ENCODE results near the gene SKA3. TPM values are rescaled to one million over a fixed set of nuclear protein-coding genes. Genes with fewer than 3 reads are reported as not detected.
"Not testable (repeated sequence)": the region's sequence is repeated elsewhere in the genome, so short reads cannot be mapped to it uniquely, and the experiment has no call there.

SKA3 gene
- total RNA-seq, 1 donor from 2014 or later: 3.1 TPM

DNA sequence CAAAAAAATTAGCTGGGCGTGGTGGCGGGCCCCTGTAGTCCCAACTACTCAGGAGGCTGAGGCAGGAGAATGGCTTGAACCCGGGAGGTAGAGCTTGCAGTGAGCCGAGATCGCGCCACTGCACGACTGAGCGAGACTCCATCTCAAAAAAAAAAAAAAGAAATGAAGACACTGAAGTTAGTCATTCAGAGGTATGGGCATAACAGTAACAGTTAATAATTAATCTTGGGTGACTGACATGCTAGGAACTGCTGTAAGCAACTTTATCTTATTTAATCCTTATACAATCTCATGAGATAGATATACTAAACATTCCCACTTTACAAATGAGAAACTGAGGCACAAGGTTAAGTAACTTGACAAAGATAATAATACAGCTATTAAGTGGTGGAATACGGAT is 4.9 kb downstream of the SKA3 start:
- no peak for DNase-seq (ENCODE audit: low read depth)

DNA sequence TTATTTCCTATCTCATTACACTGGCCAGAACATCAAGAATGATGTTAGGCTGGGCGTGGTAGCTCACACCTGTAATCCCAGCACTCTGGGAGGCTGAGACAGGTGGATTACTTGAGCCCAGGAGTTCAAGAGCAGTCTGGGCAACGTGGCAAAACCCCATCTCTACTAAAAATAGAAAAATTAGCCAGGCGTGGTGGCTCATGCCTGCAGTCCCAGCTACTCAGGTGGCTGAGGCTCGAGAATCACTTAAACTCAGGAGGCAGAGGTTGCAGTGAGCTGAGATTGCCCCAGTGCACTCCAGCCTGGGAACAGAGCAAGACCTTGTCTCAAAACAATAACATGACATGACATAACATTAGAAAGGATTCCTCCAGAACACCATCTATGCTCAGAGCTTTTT is 10.7 kb downstream of the SKA3 start:
- not testable (repeated sequence) for DNase-seq (ENCODE audit: low read depth)

DNA sequence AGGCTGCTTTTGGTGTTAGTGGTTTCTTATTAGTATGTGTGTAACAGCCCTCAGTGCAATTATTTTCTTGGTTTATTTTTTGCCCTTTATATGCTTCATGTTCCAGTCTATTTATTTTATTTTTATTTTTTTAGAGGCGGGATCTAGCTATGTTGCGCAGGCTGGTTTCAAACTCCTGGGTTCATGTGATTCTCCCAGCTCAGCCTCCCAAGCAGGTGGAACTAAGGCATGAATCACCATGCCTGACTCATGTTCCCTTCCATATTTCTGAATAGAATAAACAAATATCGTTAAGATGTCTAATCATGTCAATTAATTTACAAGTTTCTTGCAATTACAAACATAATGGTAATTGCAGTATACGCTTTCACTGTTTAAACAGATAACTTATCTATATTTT is 11.7 kb downstream of the SKA3 start:
- peak; percentile 18 for DNase-seq (ENCODE audit: low read depth)

DNA sequence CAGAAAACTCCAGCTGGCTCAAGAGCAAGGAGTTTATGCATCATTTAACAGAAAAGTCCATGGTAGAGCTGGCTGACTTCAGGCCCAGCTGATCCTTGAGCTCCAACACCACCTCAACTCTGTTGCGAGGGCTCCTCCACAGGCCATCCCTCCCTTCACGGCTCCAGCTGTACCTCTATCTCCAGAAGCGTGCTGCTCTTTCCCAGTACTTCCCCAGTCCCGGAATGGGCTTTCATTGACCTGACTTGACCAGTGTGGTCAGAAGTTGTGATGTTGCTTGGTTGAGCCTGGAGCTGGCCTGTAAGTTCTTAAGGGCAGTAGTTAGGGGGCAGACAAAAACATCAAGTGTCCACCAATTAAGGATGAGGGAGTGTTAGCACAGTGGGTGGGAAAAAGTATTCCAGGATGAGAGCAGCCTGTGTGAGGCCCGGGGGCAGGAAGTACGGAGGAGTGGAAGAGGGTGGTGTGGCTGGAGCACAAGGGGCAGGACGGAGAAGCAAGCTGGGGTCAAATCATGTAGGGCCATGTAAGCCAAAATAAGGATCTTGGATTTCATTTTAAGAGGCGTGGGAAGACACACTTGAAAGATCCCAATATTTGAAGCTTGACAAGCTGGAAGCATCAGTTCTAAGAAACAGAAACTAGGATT is 24.0 kb downstream of the SKA3 start:
- no peak for DNase-seq (ENCODE audit: low read depth)

DNA sequence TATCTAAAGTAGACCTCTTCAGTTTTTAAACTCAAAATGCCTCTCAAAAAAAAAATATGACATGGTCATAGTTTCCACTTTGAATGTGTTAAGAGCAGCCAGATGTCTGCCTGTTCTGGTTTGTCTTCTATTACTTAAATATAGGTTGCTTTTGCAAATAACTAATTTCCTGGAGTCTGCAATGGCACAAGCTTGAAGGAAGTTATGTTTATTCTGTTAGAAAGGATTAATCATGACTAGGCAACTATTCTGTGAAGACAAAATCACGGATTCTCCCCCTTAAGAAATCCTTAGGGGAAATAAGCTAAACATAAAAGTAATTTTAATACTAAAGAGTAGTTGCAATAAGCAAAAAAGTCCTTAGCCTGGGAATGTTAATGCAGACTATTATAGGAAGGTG is 26.3 kb downstream of the SKA3 start:
- no peak for DNase-seq (ENCODE audit: low read depth)

DNA sequence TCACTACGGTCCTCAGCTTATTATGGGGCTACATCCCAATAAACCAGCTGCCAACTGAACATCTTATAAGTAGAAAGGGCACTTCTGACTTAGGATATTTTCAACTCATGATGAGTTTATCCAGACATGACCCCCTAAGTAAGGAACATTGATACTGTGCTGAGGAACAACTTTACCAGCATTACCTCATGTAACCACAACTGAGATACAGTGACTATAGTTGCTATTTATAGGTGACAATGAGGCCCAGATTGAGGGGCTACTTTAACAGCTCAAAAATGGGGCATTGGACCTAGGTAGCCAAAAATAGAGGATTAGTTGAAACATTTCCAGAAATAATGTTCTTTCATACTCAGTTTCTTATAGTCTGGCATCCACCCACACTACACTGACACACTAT is 26.8 kb downstream of the SKA3 start:
- DNase-seq (ENCODE audit: low read depth): peak; percentile 74

DNA sequence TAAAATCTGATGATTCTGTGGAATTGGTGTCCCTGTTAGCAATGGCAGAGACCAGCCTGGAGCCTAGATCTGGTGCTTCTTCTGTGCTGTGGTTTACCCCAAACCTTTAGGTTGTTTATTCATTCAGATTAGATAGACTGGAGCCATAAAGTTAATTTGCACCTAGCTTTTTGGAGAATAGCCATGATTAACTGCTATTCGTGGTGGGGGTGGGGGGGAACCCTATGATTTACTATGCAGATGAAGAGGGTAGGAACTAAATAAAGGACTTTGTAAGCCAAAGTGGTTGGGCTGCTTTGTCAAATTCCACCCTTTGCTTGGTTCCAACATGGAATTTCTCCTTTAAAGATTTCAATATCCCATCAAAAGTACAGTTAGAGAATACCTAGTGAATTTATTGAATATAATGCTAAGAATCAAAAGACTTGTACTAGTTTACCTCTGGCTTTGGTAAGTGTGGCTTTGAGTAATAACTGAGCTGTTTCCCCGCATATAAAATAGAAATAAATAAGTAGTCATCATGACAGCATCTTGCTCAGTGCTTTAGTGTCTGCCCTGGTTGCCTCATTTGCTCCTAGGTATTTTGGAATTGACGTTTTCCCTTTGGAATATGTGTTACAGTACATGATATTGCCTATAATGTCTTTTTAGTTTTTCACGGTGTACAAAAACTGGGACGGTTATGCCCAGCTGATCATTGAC is 27.6 kb downstream of the SKA3 start:
- no peak for DNase-seq (ENCODE audit: low read depth)

DNA sequence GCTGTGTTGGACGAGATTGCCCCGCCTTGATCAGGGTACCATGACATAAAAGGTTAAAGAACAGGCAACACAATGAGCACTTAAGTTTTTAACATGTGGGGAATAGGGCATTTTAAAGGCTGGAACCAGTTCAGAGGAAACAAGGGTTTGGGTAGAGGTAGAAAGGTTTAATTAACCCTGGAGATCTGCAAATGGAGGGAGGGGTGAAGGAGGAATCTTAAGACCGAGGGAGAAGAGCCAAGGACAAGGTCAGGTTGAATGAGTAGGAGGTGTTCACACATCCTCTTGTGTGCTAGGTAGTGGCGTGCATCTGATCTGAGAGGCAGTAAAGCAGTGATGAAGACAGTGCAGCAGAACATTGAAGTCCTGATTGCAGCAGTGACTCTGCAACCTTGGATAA is 28.5 kb downstream of the SKA3 start:
- DNase-seq (ENCODE audit: low read depth): no peak

DNA sequence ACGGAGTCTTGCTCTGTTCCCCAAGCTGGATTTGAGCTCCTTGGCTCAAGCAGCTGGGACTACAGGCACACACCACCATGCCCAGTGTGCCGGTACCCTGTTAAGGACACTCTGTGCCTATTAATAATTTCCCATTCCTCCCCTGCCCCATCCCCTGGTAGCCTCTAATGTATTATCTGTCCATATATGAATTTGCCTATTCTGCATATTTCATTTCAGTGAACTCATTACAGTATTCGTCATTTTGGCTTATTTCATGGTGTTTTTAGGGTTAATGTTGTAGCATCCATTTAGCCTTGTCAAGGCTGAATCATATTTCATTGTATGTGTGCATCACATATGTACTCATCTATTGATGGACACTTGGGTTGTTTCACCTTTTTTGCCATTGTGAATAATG is 33.6 kb downstream of the SKA3 start:
- DNase-seq (ENCODE audit: low read depth): no peak

DNA sequence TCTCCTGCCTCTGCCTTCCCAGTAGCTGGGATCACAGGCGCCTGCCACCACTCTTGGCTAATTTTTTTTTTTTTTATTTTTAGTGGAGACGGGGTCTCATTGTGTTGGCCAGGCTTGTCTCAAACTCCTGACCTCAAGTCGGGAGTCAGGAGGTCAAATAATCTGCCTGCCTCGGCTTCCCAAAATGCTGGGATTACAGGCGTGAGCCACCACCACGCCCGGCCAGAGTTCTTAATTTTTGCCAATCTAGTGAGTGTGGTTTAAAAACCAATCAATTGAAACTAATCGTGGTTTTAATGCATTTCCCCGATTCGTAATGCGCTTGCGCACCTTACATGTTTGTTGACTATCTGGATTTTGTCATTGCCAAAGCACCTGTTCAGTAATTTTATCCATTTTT is 37.0 kb downstream of the SKA3 start:
- no peak for DNase-seq (ENCODE audit: low read depth)

DNA sequence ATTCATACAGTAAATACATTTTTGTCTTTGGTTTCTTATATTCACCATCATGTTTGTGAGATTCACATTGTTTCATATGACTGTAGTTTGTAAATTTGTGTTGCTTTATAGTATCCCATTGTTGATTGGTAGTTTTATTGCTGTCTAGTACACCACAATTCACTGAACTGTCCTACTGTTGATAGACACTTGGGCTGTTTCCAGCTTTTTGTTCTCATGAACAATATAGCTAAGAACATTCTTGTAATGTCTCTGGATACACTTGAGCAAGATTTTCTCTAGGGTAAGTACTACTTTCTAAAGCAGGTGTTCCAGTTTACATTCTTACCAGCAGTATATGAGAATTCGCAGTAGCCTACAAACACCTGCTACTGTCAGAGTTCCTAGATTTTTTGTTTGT is 37.8 kb downstream of the SKA3 start:
- no peak for DNase-seq (ENCODE audit: low read depth)

DNA sequence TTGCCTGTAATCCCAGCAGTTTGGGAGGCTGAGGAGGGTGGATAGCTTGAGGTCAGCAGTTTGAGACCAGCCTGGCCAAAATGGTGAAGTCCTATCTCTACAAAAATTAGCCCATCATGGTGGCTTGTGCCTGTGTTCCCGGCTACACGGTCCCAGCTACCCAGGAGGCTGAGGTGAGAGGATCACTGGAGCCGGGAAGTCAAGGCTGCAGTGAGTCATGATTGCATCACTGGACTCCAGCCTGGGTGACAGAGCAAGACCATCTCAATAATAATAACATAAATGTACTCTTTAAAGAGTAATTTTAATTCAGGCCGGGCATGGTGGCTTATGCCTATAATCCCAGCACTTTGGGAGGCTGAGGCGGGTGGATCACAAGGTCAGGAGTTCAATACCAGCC is 38.7 kb downstream of the SKA3 start:
- DNase-seq (ENCODE audit: low read depth): no peak

DNA sequence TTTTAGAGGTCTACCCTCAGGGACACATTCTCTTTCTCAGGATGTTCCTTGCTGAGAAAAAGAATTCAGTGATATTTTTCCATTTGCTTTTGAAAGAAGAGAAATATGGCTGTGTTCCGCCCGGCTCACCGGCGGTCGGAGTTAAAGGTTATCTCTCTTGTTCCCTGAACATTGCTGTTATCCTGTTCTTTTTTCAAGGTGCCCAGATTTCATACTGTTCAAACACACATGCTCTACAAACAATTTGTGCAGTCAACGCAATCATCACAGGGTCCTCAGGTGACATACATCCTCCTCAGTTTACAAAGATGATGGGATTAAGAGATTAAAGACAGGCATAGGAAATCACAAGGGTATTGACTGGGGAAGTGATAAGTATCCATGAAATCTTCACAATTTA is 40.5 kb downstream of the SKA3 start:
- not testable (repeated sequence) for DNase-seq (ENCODE audit: low read depth)

DNA sequence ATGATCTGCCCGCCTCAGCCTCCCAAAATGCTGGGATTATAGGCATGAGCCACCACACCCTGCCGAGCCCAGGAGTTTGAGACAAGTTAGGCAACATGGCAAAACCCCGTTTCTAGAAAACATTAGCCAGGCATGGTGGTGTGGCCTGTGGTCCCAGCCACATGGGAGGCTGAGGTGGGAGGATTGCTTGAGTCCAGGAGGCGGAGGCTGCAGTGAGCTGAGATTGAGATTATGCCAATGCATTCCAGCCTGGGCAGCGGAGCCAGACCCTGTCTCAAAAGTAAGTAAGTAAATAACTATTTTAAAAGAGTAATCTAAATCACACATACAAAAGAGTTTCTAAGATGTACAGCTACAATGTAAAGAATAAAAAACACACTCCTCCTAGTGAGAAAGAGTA is 41.9 kb downstream of the SKA3 start:
- no peak for DNase-seq (ENCODE audit: low read depth)

DNA sequence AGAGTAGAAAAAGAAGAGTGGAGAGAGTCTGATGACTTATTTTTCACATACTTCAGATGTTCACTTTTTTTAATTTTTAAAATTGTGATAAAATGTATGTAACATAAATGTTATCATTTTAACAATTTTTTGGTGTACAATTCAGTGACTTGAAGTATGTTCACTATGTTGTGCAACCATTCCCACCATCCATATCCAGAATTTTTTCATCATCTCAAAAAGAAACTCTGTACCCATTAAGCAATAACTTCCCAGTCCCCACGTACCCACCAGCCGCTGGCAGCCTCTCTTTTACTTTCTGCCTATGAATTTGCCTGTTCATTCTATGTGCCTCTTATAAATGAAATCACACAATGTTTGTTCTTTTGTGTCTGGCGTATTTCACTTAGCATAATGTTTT is 43.3 kb downstream of the SKA3 start:
- no peak for DNase-seq (ENCODE audit: low read depth)

DNA sequence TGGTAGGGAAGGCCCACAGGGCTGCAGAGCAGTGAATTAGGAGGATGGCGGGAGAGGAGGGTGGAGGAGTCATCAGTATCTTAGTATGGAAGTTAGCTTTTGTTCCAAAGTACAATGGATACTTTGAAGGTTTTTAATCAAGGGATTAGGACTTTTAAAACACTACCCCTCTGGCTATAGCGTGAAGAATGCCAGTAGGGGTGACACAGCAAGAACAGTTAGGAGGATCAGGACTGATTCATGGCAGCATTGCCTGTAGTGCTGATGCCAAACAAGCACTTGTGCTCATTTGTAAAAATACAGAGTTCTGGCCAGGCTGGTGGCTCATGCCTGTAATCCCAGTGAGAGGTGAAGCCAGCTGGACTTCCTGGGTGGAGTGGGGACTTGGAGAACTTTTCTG is 46.2 kb downstream of the SKA3 start:
- DNase-seq (ENCODE audit: low read depth): no peak

DNA sequence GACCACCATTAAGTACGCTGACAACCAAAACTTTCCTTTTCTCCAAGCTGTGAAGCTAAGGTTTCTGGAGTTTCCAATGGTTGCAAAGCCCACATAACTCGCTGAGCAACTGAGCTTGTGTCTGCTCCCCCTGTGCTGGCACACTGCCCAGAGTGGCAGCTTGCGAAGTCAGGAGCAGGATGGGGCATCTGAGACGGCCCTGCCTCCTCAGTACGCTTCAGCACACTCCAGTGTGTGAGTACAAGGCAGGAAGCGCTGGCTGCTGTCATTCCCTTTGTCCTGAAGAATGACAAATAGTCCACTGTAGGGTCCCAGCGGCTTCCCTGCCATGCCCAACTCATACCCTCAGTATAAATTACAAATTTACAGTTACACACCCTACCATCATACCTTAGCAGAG is 51.5 kb downstream of the SKA3 start:
- DNase-seq (ENCODE audit: low read depth): peak; percentile 38

DNA sequence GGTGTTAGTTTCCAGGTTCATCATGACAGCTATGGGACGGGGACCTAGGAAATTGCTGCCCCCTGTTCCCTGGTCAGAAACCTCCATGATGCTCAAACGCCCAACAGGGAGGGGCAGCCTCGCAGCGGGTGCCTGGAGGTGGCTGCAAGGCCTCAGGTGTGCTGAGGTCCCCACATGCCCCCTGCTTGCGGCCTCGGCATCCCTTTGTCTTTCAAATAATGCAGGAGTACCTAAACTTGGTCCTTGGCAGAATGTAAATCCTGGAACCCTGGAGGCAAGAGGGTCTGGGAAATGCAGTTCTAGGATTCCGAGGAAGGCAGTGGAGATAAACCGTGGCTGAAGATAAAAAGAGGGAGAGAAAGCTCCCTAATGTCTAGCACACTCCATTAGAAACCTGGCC is 52.4 kb downstream of the SKA3 start:
- DNase-seq (ENCODE audit: low read depth): no peak

DNA sequence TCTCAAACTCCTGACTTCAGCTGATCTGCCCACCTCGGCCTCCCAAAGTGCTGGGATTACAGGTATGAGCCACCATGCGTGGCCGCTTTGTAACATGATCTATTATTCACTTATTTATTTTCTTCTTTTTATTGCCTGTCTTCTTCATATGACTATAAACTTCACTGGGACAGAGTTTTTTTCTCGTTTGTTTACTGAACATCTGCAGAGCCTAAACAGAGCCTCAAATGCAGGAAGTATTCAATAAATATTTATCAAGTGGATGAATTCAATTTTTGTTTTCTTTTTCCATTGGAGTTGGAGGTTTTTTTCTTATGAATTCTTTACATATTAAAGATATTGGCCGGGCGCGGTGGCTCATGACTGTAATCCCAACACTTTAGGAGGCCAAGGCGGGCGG is 54.7 kb downstream of the SKA3 start:
- DNase-seq (ENCODE audit: low read depth): no peak

DNA sequence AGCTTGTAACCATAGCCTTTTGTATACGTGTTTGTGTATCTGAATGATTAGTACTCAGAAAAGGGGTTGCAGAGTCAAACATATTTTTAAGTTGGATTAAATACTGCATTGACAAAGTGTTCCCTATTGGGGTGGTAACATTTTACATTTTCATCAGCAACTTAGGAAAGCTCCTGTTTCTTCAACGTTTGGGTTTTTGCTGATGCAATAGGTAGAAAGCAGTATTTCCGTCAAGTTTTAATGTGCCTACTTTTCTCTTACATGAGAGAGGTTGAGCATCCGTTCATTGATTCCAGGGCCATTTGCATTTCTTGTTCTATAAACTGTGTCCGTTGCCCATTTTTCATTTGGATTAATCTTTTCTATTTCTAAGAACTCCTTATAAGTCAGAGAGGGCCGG is 56.2 kb downstream of the SKA3 start:
- no peak for DNase-seq (ENCODE audit: low read depth)

DNA sequence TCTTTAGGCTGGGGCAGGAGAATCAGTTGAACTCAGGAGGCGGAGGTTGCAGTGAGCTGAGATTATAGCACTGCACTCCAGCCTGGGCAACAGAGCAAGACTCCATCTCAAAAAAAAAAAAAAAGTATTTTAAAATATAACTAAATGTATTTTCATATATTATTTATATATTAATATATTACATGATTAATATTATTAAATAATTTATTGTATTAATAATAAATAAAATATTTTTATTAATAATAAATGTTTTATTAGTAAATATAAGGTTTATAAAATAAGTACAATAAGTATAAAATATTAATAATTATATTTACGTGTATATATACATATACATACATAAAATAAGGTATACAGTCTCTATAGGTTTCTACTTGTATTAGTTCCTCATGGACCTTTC is 56.8 kb downstream of the SKA3 start:
- no peak for DNase-seq (ENCODE audit: low read depth)

DNA sequence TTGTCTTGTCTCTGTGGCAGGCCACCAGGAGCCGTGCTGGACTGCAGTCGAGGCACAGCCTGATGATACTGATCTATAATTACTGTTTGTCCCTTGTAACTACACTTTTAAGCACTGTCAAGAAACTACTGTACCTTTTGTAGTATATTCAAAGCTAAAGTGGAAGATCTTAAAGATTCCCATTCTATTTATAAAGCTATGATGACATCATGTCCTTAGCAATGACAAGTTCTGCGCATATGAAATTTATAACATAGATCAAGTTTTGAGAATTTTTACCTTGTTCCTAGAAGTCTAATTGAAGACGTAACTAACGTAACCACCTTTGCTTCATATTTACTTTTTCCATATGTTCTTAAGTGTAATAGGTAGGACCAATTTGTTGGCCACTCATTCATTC is 58.2 kb downstream of the SKA3 start:
- DNase-seq (ENCODE audit: low read depth): no peak

DNA sequence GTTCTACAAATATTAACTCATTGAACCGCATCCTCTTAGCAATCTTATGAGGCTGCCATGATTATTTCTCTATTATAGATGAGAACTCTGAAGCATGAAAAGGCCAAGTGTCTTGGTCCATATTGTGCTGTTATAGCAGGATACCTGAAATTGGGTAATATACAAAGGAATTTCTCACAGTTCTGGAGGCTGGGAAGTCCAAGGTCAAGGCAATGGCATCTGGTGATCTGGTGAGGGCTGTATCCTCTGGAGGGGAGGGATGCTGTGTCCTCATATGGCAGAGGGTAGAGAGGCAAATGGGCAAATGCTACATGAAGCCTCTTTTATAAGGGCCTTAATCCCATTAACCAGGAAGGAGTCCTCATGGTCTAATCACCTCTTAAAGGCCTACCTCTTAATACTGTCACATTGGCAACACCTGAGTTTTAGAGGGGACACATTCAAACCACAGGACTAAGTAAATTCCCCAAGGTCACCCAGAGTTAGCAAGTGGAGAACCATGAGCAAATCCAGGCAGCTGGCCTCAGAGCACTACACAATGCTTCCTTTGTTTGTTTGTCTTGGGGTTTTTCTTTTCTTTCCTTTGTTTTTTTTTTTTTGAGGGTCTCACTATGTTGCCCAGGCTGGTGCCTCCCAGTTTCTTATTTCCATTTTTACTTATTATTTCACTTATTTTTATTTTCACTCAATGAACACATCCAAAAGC is 59.1 kb downstream of the SKA3 start:
- no peak for DNase-seq (ENCODE audit: low read depth)
